Activated T-cell treated with anti-CD3 and anti-CD28 coated beads, Interleukin-2, amount 50 U/mL, for 4 hours (primary cell): ENCODE results near the gene DAW1. TPM values are rescaled to one million over a fixed set of nuclear protein-coding genes. Genes with fewer than 3 reads are reported as not detected.

Experiments used
- ATAC-seq, 2 donors: fragments of 200-7000 bp; cut with Tn5 transposase; one replicate each; pipeline ENCODE4 v1.10.0; 2021
- DNase-seq: peaks from one replicate; pipeline ENCODE4 v3.0.0-alpha.2; 2020
- H3K27me3 Mint-ChIP-seq: one replicate; pipeline ENCODE4 v1.8.0; 2021; ENCODE audit warnings: low read depth, mixed read lengths
- H3K36me3 Mint-ChIP-seq: one replicate; pipeline ENCODE4 v1.8.0; 2022; ENCODE audit warnings: mixed read lengths; ENCODE audit not compliant: insufficient read depth
- H3K4me1 Mint-ChIP-seq: one replicate; pipeline ENCODE4 v1.8.0; 2021; ENCODE audit warnings: low read depth, mixed read lengths
- H3K4me3 Mint-ChIP-seq: one replicate; pipeline ENCODE4 v1.8.0; 2021; ENCODE audit warnings: mild to moderate bottlenecking, moderate library complexity, mixed read lengths
- H3K9me3 Mint-ChIP-seq: one replicate; pipeline ENCODE4 v1.8.0; 2021; ENCODE audit warnings: mixed read lengths
- total RNA-seq, 3 donors: library from RNA; stranded (reverse); gene quantifications; one replicate each; pipeline ENCODE4 v1.2.1, GENCODE V29; 2021

DAW1 gene
- total RNA-seq, 3 donors from 2014 or later = not detected

- H3K27me3 Mint-ChIP-seq = peaks cover 32% of the 10 kb centered on the region
- no peak overlapping the region for H3K4me3 Mint-ChIP-seq
- H3K9me3 Mint-ChIP-seq = no peaks in the 10 kb centered on the region
- H3K4me1 Mint-ChIP-seq = no peaks in the 10 kb centered on the region
- no peak for ATAC-seq
- no peak for DNase-seq
- H3K36me3 Mint-ChIP-seq = no peaks in the 10 kb centered on the region
Observed at GRCh38 chr2:227872676-227873075, 1.2 kb downstream of the DAW1 start.

- Mint-ChIP-seq H3K36me3 (no peaks in the 10 kb centered on the region), H3K4me3 (no peak overlapping the region), H3K27me3 (peaks cover 27% of the 10 kb centered on the region), H3K4me1 (no peaks in the 10 kb centered on the region), H3K9me3 (no peaks in the 10 kb centered on the region)
- DNase-seq (no peak), ATAC-seq (no peak)
Observed at GRCh38 chr2:227876300-227876801, 4.9 kb downstream of the DAW1 start.

GRCh38 chr2:227877421-227878310, 6.2 kb downstream of the DAW1 start:
- Mint-ChIP-seq H3K27me3 (peaks cover 20% of the 10 kb centered on the region), H3K36me3 (no peaks in the 10 kb centered on the region), H3K9me3 (no peaks in the 10 kb centered on the region), H3K4me3 (no peak overlapping the region), H3K4me1 (no peaks in the 10 kb centered on the region)
- DNase-seq (no peak), ATAC-seq (no peak)

GRCh38 chr2:227880460-227880859, 9.0 kb downstream of the DAW1 start:
- DNase-seq (no peak), ATAC-seq (no peak)
- H3K9me3 Mint-ChIP-seq = no peaks in the 10 kb centered on the region
- H3K4me3 Mint-ChIP-seq = no peak overlapping the region
- H3K27me3 Mint-ChIP-seq = peaks cover 4% of the 10 kb centered on the region
- H3K36me3 Mint-ChIP-seq = no peaks in the 10 kb centered on the region
- no peaks in the 10 kb centered on the region for H3K4me1 Mint-ChIP-seq

GRCh38 chr2:227881866-227882517, 10.6 kb downstream of the DAW1 start:
- DNase-seq (no peak), ATAC-seq (no peak)
- Mint-ChIP-seq H3K27me3 (no peaks in the 10 kb centered on the region), H3K4me3 (no peak overlapping the region), H3K36me3 (no peaks in the 10 kb centered on the region), H3K4me1 (no peaks in the 10 kb centered on the region), H3K9me3 (no peaks in the 10 kb centered on the region)

- Mint-ChIP-seq H3K4me1 (no peaks in the 10 kb centered on the region), H3K27me3 (no peaks in the 10 kb centered on the region), H3K36me3 (no peaks in the 10 kb centered on the region), H3K4me3 (no peak overlapping the region), H3K9me3 (no peaks in the 10 kb centered on the region)
- ATAC-seq = peak in 1 of 2 donors; percentile 38
- peak; percentile 36 for DNase-seq
Observed at GRCh38 chr2:227884511-227884947, 13.1 kb downstream of the DAW1 start.

GRCh38 chr2:227886149-227886548, 14.7 kb downstream of the DAW1 start:
- ATAC-seq = no peak
- H3K27me3 Mint-ChIP-seq = no peaks in the 10 kb centered on the region
- no peaks in the 10 kb centered on the region for H3K9me3 Mint-ChIP-seq
- no peaks in the 10 kb centered on the region for H3K4me1 Mint-ChIP-seq
- H3K36me3 Mint-ChIP-seq = no peaks in the 10 kb centered on the region
- H3K4me3 Mint-ChIP-seq = no peak overlapping the region
- DNase-seq = no peak

GRCh38 chr2:227888289-227888688, 16.9 kb downstream of the DAW1 start:
- Mint-ChIP-seq H3K27me3 (no peaks in the 10 kb centered on the region), H3K4me3 (no peak overlapping the region), H3K4me1 (no peaks in the 10 kb centered on the region), H3K9me3 (no peaks in the 10 kb centered on the region), H3K36me3 (no peaks in the 10 kb centered on the region)
- ATAC-seq (no peak), DNase-seq (no peak)

GRCh38 chr2:227889336-227889735, 17.9 kb downstream of the DAW1 start:
- no peak overlapping the region for H3K4me3 Mint-ChIP-seq
- H3K27me3 Mint-ChIP-seq = peaks cover 1% of the 10 kb centered on the region
- ATAC-seq (no peak), DNase-seq (no peak)
- H3K9me3 Mint-ChIP-seq = no peaks in the 10 kb centered on the region
- H3K36me3 Mint-ChIP-seq = no peaks in the 10 kb centered on the region
- H3K4me1 Mint-ChIP-seq = no peaks in the 10 kb centered on the region

GRCh38 chr2:227890495-227891079, 19.2 kb downstream of the DAW1 start:
- no peaks in the 10 kb centered on the region for H3K36me3 Mint-ChIP-seq
- no peak for DNase-seq
- H3K4me1 Mint-ChIP-seq = no peaks in the 10 kb centered on the region
- ATAC-seq = no peak
- no peak overlapping the region for H3K4me3 Mint-ChIP-seq
- no peaks in the 10 kb centered on the region for H3K9me3 Mint-ChIP-seq
- H3K27me3 Mint-ChIP-seq = peaks cover 1% of the 10 kb centered on the region

GRCh38 chr2:227891673-227892072, 20.2 kb downstream of the DAW1 start:
- Mint-ChIP-seq H3K36me3 (no peaks in the 10 kb centered on the region), H3K4me1 (no peaks in the 10 kb centered on the region), H3K27me3 (peaks cover 1% of the 10 kb centered on the region), H3K4me3 (no peak overlapping the region), H3K9me3 (no peaks in the 10 kb centered on the region)
- DNase-seq (no peak), ATAC-seq (no peak)

GRCh38 chr2:227903381-227903780, 31.9 kb downstream of the DAW1 start:
- DNase-seq (no peak), ATAC-seq (no peak)
- Mint-ChIP-seq H3K27me3 (no peaks in the 10 kb centered on the region), H3K36me3 (no peaks in the 10 kb centered on the region), H3K4me1 (no peaks in the 10 kb centered on the region), H3K4me3 (no peak overlapping the region), H3K9me3 (no peaks in the 10 kb centered on the region)

- ATAC-seq (no peak), DNase-seq (no peak)
- no peak overlapping the region for H3K4me3 Mint-ChIP-seq
- no peaks in the 10 kb centered on the region for H3K4me1 Mint-ChIP-seq
- H3K9me3 Mint-ChIP-seq = no peaks in the 10 kb centered on the region
- no peaks in the 10 kb centered on the region for H3K27me3 Mint-ChIP-seq
- H3K36me3 Mint-ChIP-seq = no peaks in the 10 kb centered on the region
Observed at GRCh38 chr2:227906991-227907390, 35.6 kb downstream of the DAW1 start.

GRCh38 chr2:227908266-227909054, 37.0 kb downstream of the DAW1 start:
- ATAC-seq (no peak), DNase-seq (no peak)
- Mint-ChIP-seq H3K9me3 (no peaks in the 10 kb centered on the region), H3K4me3 (no peak overlapping the region), H3K4me1 (no peaks in the 10 kb centered on the region), H3K27me3 (no peaks in the 10 kb centered on the region), H3K36me3 (no peaks in the 10 kb centered on the region)
